GOT3 (cell line): Measurements from ENCODE around the gene POP7.

ENCODE experiments used
- DNase-seq: peaks from one replicate; lab custom pipeline; 2025; ENCODE audit warnings: mixed read lengths; lab: John Stamatoyannopoulos, UW

Gene POP7

DNA sequence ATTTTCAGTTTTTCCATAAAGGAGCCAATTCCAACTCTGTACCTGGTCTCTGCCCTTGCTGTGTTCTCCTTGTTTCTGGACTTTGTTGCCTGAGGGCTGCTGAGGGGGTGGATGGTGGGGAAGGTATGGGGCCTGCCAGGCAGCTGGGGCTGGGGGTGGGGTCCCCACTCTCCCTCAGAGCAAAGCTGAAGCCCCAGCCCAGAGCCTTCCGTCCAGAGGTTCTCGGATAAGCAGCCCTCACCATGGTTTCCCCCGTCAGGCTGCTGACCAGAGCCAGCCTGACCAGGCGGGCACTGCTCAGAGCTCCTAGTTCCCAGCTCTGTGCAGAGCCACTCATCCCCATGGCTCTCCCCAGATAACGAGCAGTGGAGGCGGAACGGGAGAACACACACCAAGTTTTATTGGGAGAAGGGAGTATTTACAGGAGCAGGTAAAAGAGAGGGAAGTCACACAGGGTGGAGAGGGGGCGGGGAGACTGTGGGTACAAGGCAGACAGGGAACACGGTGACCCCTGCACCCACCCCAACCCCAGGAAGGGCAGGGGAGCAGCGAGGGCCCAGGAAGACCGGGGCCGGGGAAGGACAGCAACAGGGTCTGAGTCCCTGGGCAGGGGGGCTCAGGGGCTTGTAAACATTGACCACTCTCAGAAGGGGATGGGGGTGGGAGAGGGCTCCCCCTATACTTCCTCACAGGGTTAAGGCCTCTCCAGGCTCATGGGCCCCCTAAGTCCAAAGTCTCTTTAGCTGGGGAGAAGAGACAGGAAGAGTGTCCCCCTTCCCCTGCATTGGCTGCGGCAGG lies 26.6 kb upstream of the POP7 start:
- DNase-seq = no peak

DNA sequence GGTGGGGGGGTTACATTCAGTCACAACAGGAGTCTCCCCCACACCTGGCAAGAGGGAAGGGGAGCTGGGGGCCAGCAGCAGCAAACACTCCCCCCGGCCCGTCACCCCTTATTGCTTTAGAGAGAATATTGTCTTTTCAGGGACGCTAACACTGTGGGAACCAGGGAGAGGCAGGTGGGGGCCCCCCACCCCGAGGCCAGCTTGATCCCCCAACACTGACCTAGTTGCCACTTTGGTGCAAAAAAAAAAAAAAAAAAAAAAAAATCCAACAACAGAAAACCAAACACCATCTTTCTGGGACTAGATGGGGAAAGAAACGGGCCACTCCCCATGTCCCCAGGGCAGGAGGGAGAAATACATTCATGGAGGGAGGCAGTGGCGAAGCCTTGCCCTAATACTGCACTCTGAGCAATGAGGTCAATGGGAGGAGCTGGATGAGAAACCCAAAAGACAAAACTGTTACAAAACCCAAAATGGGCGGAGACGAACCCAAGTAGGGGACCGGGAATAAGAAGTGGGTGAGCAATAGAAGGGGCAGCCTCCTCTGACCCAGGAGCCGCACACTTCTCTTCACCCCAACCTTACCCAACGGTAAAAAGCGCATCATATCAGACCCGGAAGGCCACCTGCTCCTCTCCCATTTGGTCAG lies 25.9 kb upstream of the POP7 start:
- no peak for DNase-seq

DNA sequence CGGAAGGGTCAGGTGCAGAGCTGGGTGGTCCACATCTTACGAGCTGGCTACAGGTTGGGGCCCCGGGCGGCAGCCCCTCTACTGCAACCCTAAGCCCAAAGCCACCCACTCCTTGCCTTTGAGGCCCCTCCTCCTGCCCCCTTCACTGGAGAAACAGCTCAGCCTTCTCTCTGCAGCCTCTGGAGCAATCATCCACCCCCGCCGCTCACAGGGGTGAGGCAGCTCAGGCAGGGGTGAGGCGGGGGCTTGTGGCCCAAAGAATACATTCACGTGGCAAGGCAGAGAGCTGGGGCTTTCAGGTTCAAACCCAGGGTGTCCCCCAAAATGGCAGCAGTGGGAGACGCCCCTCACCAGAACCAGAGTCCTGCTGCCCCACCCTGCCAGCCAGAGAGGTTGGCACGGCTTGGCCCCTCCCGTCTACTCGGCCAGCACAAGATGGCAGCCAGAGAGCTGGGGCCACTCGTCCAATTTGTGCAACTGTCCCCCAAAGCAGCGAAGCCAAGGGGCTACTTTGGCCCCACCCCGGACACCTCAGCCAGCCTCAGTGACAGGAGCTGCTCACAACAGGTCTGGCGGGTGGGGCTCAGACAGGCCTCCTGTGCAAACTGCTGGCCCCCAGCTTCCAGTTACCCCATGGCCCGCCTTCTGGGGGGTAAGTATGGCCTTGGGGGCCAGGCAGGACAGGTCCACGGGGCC lies 25.2 kb upstream of the POP7 start:
- no peak for DNase-seq

DNA sequence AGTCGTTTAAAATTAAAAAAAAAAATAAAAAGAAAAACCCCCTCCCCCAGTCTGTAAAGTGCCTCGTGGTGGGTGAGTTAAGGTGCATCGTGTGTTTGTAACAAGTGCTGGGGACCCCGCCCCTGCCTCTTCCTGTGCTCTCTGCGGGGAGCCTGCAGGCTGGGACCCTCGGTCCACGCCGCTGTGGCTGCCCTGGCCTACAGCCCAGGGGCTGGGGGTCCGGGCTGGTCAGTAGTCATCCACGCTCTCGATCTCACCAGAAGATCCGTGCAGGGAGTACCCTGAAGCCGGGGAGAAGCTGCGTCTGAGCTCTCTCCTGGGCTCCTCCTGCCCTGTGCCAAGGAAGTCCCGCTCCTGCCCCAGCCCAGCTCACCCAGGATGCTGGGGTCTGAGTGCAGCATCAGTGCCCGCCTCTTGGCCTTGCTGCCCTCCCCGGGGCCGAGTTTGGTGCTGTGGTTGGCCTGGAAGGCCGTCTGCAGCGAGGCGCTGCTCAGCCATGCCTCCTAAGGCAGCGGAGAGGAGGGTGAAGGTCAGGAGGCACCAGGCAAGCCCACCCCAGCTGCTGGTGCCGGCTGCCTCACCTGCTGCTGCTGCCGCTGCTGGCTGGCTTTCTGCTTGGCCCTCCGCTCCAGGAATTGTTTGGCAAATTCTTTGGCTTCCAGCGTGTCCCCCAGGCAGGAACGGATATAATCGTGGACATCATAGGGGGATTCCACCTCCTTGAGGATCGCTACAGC lies 24.3 kb upstream of the POP7 start:
- no peak for DNase-seq

DNA sequence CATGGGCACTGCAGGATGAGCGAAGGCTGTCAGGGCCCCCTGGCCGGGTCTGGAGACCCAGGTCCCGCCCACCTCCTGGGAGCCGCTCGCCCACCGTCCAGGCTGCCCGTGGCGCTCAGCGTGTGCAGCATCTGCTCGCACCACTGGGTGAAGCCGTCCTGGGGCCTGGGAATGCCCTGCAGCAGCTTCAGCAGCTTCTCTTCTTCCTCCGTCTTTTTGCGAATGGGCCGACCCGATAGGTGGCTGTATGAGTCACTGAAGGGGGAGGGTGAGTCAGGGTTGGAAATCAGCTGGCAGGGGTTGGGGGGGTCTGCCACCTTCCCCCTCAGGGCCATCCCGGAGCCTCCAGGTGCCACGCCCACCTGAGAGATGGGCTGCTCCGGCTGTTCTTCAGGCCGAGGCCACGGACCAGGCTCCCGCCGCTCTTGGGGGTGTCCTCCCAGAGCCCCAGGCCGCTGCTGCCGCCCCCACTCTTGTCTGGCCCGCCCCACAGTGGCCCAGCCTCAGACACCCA lies 23.6 kb upstream of the POP7 start:
- DNase-seq = no peak

DNA sequence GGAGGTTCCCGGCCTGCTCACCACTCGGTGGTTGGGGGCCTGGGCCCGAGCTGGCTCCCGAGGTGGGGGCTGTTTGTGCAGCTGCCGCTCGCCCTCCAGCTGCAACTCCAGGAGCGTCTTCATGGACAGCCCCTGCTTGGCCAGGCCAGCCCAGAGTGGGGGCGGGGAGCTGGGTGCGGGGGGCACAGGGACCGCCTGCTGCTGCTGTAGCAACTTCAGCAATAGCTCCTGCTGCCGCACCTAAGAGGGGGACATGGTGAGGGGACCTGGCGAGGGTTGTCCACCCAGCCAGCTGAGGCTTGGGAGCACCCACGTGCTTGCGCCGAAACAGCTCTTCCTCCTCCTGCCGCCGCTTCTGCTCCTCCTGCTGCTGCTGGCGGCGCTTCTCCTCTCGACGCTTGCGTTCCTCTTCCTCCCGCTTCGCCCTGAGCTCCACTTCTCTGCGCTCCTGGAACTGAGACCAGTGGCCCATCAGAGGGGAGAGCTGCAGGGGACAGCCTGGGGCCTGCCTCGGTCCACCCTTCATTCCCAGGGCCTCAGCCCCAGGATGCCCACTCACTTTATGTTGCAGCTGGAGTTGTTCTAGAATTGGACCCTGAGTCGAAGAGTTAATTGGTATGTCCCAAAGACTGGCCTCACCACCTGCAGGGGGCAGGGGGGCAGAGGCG lies 22.8 kb upstream of the POP7 start:
- DNase-seq = no peak

DNA sequence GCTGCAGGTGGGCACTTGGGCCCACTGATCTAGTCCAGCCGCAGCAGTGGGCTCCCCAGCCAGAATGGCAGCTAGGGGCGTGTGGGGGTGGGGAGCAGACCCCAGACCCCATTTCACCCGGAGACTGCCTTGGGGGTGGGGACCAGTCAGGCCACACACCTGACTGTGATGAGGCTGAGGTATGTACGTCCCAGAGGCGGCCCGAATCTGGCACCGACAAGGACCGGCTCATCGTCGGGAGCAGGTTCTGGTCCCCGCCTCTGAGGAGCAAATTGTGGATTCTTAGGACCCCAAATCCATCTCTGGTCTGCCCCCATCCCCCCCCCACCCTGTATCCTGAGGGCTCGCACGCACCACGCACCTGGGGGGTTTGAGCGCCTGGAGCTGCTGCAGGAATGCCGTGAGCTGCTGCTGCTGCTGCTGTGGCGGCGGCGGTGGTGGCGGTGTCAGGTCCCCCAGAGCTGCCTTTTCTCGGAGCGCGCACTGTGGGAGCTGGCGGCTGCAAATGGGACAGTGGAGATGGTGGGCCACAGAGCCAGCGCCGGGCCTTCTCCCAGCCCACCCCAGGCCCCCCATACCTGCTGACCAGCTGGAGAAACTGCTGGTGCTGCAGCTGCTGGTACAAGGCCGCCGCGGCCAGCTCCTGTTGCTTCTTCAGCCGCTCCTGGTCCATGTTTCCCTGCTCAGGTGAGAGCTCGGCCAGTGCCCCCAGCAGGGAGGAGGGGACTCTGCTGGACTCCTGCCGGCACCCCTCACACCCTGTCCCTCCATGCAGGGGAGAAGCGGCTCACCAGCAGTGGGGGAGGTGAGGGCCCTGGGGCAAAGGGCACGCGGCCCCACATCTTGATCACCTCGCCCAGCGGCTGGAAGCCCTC lies 22.0 kb upstream of the POP7 start:
- no peak for DNase-seq

DNA sequence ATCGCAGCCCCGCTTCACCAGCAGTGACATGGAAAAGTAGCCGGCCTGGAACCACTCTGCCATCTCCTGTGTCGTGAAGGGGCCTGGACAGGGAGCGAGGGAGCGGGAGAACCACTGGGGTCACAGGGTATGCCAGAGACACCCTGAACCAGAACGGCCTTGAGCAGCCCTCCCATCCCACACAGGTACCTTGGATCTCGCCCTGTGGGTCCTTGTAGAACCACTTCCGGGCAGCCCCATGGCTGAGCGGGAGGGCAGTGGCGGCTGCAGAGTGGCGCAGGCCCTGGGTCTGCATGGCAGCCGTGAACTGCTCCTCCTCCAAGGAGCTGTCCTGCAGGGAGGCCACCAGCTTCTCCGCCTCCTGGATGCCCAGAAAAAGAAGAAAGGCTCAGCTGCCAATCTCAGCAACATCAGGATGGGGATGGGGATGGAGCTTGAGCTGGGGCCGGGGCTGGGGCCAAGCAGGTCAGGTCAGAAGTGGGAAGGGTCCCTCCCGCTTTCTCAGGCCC lies 21.3 kb upstream of the POP7 start:
- no peak for DNase-seq

DNA sequence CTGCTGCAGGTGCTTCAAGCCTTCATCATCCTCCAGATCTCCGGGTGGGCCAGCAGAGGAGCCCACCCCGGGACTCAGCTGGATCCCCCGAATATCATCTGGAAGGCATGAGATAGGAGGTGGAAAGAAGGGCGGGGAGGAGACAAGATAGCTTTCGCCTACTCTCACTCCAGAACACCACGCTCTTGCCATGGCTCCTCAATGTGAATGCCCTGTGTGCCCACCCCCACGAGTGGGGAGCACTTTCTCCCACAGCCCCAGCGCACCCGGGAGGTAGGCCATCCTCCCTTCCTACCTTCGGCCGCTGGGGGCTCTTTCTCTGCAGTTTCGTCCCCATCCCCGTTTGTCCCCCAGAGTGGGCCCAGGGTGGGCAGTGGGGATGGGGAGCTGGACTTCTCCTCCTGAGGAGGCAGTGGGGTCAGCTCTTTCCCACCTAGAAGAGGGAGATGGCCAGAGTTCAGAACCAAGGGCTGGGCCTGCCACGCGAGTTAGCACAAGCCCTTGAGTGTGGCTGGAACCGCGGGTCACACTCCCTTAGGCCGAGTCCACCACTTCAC lies 20.8 kb upstream of the POP7 start:
- DNase-seq = no peak

DNA sequence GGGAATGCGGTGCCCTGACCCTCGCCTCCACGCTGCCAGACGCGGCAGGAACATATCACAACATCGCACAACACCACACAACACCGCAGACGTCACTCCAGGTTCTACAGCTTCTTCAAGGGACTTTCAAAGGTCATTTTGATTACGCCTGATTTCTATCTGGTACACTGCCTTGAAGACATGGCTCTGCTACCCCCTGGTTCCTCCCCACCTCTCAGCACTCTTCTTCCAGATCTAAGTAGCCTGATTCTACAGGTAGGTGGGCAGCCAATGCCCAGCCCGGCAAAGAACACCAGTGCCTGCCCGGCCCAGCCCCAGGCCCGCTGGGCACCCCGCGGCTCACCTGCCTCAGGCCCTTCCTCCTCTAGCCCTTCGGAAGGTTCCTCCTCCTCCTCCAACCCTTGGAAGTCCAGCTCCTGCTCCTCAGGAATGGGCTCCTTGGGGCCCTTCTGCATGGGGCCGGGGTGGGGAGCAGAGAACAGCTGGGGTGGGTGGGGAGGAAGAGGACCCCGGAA lies 20.2 kb upstream of the POP7 start:
- no peak for DNase-seq

DNA sequence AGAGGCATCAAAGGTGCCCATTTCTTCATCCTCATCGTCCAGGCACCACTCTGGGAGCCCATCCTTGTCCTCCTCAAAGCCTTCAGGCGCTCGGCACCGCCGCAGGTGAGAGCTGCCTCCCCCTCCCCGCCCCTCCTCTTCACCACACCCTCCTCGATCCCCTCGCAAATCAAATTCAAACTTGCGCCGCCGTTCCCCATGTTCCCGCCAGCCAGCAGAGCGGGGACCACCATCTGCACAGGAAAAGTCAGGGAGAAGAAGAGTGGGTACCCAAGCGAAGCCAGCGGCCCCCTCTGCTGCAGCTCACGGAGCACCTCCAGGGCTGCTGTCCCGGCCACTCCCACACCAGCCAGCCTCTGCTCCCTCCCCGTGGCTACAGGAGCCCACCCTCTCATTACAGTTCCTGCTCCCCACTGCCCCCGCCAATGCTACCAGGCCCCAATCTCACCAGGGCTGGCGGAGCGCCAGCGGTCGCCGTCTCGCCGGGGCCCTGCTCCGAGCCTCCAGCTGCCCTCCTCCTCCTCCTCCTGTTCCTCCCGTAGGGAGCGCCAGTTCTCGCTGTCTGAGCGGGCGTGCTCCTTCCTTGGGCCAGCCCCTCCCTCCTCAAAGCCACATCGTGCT lies 19.6 kb upstream of the POP7 start:
- DNase-seq = no peak

DNA sequence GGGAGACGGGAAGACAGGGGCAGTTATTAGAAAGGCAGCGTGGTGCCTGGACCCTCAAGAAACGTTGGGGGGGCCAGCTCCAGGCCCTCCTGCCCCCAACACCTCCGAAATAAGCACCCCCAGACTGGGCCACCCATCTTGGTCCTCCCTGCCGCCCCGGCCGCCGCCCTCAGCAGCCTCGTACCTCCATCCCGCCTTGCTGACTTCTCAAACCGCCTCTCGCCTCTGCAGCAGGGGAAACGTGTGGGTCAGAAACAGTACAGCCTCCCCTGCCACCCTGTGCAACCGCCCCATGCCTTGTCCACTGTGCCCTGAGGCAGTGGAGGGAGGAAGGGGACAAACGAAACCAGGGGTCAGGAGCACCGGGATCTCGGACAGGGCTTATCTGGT lies 19.1 kb upstream of the POP7 start:
- no peak for DNase-seq

DNA sequence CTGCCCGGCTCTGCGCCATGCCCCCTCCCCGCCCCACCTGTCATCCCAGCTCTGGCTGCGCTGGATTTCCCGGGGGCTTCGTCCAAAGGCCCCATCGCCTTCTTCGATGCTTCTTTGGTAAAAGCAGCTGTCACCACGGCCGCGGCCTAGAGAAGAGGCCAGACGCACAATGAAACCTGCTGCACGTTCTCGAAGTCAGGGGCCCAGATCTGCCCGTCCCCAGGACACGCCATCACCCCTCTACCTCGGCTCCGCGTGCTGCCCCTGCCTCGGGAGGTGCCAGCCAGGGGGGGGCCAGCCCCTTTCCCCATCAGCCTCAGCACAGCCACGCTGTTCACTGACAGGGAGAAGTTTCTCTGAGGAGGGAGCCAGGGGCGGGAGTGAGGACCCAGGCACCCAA lies 18.7 kb upstream of the POP7 start:
- no peak for DNase-seq

DNA sequence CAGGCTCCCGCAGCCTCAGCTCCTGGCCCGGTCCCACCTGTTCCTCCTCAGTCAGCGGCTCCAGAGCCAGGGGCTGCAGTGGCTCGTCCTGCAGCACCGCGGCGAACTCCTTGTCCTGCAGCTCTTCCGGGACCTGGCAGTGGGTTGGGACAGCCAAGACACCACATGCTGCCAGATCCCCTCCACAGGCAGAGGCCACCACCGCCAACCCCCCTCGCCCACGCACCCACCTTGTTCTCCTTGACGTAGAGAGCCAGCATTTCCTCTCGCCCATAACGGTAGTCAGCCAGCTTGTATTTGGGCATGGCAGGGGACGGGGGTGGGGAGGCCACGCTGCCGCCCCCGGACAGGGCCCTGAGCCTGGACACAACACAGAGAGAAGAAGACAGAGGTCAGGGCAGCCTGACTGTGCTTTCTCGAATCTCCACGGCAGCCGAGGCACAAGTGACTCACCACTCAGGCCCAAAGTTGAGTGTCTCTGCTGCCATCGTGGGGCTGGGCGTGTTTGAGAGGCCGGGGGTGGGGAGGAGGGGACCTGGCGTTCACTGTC lies 18.1 kb upstream of the POP7 start:
- no peak for DNase-seq

DNA sequence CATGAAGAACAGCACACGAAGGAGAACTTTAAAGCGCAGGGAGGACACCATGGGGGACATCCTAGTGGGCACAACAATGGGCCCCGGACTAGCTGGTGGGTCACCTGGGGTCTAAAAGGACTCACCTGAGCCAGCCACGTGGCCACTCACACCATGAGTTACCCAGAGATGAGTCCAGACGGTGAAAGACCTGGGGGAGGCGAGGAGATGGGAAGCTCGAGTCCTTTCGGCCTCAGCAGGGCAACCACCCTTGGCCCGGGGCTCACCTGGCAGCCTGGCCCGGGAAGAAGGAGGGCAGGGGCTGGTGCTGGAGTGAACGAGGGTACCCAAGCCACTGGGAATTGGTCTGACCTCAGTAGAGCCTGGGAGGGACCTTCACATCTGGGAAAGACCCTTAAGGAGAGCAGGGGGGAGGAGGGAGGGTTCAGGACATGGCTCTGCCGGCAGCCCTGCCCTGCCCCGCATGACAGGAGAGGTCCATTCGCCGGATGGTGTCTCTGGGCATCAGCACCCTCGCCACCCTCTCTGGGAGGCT lies 17.5 kb upstream of the POP7 start:
- DNase-seq = no peak

DNA sequence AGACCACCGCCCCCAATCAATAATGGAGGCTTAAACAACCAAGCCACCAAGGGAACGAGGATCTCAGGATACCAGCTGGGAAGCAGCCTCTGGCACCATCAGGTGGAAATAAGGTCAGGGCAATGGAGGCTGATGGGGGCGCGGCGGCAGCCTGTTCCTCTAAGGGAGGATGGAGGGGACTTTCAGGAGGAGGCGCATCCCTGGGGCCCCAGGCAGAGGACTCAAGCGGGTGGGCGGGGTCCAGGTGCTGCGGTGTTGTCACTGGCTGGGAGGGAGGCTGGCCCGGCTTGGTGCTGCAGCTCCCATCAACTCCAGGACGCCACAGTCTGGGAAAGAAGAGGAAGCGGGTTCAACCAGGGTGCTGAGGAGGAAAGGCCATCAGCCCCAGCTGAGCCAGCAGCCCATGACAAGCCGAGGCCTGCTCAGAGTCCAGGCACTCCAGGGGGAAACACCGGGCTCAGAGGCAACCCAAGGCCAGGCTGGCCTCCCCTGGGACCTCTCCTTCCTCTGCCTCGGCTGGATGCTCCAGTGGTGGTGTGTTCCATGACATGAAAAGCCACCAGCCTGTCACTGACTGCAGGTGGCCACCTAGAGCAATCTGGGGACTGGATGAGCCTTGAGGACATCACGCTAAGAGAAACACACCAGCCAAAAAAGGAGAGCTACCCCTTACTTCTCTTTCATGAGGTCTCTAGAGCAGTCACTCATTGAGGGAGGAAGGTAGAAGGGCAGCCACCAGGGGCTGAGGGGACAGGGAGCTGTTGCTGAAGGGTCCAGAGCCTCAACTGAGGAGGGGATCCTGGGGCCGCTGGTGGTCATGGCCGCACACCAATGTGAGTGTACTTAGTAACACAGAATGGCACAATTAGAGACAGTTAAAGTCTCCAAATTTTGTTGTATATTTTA lies 16.4 kb upstream of the POP7 start:
- no peak for DNase-seq

DNA sequence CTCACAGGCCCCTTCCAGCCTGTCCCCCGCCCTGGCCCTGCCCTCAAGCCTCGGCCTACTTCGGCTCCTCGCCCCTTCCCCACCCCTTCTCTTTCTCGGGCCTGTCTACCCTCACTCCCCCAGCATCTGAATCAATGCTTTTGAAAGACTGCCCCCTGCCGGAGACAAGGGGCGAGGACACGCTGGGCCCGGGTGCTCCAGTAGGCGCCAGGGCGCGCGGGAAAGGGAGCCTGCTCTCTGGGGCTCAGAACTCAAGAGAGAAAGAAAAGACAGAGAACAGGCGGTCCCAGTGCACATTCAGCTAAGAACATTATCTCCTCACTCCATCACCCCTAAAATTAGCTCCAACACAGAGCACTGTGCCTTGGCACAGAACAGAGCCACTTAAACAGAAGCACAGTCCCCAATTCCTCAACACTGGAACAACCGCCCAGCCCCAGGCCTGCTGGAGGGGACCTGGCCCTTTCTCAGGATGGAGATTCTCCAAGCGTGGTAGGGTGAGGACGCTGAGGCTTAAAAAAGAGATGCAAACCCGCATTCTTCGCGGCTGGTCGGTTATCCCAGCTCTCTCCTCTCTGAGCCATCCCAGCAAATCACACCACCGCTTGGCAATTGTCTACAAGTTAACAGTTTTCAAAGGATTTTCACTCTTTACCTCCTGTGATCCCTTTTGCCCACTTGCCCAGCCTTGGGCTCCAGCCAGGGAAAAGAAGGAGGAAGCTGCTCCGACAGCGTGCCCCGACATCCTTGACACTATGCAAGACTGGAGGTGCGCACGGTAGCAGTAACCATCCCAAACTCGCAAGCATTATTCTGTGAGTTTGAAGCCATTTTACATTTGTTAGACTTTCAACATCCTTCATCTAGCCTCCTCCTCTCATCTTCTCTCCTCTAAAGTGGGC lies 14.0 kb upstream of the POP7 start:
- DNase-seq = no peak
